Measurements from ENCODE around the gene CATSPERD.
"Not testable (repeated sequence)": the region's sequence is repeated elsewhere in the genome, so short reads cannot be mapped to it uniquely, and the experiment has no call there.

CATSPERD gene

GRCh38 chr19:5686647-5687359 is 33.6 kb upstream of the CATSPERD start:
- DNase-seq (ENCODE audit: low read depth): peak; percentile 99

DNA sequence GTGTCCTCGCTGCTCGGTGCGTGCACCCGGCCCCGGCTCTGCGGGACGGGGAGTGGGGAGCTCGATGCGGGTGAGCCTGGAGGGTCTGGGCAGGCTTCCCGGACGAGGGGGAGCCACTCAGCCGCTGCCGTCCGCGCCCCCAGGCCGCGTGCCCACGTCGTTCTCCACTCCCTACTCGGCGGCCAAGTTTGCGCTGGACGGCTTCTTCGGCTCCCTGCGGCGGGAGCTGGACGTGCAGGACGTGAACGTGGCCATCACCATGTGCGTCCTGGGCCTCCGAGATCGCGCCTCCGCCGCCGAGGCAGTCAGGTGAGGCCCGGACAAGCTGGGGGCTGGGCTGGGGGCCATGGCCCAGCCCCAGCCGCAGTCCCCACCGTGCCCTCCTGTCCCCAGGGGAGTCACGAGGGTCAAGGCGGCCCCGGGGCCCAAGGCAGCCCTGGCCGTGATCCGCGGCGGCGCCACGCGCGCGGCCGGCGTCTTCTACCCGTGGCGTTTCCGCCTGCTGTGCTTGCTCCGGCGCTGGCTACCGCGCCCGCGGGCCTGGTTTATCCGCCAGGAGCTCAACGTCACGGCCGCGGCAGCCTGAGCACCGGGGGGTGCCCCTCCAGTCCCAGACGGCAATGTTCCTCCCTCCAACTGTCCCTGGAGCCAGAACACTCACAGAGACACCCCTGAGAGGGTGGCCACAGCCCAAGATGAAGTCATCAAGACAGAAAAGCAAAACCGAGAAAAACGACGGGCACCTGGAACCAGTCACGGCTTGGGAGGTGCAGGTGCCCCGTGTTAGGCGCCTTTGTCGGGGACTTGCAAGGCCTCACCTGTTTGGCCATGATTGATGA is 32.9 kb upstream of the CATSPERD start:
- DNase-seq (ENCODE audit: low read depth): no peak

DNA sequence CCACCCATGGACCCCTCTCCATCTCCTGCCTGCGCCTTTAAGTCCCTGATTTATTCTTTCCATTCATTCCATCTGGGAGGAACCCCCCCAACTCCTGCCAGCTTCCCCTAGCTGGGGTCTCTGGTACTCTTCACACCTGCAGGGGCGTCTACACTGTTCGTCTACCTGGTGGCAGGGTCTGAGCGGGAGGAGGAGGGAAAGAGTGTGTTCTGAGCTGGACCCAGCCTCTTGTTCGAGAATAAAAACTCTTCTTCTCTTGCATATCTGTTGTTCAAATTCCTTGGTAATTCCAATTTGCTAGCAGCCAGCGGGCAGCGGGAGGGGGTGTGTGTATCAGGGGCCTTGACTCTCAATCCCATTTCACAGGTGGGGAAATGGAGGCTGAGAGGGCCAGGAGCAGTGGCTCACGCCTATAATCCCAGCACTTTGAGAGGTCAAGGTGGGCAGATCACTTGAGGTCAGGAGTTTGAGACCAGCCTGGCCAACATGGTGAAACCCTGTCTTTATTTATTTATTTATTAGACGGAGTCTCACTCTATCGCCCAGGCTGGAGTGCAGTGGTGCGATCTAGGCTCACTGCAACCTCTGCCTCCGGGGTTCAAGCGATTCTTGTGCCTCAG is 32.1 kb upstream of the CATSPERD start:
- DNase-seq (ENCODE audit: low read depth): not testable (repeated sequence)

GRCh38 chr19:5690125-5690954 is 30.1 kb upstream of the CATSPERD start, which contains the start of gene RPL36:
Gene RPL36, plus strand, starts transcription at chr19:5690295. Its CDS starts 213 bp downstream, at chr19:5690508.
- DNase-seq (ENCODE audit: low read depth): peak; percentile 99

DNA sequence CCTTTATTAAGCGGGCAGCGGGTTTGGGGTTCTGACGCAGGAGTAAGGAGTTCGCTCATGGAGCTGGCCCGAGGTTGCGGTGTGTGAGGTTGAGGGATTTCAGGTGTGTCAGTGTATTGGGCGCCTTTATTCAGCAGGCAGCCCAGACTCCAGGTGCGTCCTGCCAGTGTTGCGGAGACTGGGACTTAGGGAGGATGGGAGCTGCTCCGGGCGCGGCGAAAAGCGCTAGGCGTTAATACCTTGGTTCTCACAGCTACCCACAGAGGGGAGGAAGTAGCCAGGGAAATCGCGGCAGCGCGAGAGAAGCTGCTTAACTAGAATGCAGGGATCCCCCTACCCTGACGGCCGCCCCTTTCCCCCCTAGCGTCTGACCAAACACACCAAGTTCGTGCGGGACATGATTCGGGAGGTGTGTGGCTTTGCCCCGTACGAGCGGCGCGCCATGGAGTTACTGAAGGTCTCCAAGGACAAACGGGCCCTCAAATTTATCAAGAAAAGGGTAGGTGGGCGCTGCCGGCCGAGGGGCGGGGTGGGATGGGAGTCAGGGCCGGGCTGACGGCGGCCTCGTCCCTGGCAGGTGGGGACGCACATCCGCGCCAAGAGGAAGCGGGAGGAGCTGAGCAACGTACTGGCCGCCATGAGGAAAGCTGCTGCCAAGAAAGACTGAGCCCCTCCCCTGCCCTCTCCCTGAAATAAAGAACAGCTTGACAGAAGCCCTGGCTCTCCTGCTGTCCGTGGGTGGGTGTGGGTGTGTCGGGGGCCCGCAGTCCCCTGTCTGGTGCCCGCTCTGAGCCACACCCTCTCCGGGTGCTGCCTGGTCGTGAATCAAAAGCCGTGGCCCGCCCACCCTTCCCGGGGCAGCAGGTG is 29.2 kb upstream of the CATSPERD start:
- peak; percentile 55 for DNase-seq (ENCODE audit: low read depth)

- DNase-seq (ENCODE audit: low read depth): no peak
Observed at GRCh38 chr19:5691822-5692722, 28.4 kb upstream of the CATSPERD start.

DNA sequence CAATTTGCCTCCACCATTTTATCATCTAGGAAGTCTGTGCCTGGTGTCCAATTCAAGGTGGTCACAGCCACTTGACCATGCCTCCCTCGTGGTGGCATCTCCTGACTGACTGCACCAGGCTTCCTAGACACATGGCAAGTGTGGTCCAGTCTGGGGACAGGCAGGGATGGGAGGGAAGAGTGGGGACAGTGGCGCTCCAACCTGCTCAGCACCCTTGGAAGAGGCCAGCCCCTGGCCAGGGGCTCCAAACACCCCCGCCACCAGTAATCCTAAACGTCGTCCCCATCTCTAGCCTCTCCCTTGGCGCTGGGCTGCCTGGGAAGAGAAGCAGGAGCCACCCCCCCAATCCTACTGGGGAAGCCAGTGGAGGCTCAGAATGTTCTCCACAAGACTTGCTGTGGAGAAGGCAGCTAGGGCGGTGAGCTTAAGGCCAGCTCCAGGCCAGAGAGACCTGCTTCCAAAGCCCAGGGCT is 27.7 kb upstream of the CATSPERD start:
- no peak for DNase-seq (ENCODE audit: low read depth)

DNA sequence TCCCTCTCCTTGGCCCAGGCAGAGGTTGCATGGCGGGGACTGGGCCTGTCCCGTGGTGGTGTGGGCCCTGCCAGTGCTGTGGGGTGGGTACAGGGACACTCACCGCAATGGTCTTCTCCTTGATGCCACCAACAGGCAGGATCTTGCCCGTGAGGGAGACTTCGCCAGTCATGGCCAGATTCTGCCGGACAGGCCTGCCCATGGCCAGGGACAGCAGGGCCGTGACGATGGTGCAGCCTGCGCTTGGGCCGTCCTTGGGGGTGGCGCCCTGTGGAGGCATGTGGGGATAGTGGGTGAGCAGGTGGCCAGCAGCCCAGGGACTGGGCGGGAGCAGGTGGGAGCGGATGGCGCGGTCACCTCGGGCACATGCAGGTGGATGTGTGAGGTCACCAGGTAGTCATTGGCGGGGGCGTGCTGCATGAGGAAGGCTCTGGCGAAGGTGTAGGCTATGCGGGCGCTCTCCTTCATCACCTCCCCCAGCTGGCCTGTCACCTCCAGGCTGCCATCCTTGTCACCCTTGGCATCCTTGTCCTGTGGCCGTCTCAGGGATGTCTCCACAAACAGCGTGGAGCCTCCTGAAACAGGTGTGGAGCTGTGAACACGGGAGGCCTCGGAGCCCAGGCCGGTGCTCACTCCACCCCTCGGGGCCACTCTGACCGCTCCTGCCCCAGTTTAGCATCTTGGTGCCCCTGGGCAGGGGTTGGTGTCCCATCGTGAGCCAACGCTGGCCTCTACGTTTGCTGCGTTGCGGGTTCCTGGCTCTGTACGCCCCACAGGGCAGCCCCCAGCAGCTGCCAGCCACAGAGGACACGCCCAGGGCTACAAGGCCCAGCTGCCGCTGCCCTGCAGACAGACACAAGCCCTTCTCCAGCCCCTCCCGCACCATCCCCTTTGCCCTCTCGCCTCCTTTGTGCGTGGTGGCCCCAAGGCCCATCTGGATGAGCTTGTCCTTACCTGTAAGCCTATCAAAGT is 27.0 kb upstream of the CATSPERD start:
- no peak for DNase-seq (ENCODE audit: low read depth)

DNA sequence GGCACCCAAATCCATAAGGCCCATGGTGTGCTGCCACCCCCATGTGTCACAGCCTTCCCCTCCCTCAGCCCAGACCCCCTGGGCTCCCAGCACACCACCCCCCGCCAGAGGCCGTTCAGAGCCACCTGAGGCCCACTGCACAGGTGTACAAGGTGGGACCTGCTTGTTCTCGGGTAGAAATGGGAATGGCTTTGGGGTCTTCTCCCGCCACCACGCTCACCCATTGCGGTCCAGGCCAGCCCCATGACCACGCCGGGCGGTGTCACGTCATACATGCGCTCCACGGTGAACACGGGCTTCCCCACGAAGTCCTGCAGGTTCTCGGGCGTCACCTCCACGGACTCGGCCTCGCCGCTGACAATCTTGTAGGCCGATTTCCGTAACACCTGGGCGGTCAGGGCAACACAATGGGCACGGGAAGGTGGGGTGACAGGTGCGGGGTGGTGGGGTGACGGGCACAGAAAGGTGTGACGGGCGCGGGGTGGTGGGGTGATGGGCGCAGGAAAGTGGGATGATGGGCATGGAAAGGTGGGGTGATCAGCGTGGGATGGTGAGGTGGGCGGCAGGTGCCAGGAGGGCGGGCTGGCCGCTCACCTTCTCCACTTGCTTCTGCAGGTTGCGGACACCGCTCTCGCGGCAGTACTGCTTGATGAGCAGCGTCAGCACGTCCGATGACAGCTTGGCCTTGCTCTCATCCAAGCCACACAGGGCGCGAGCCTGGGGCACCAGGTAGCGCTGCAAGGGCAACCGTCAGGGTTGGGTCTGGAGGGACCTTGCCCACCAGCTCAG is 26.1 kb upstream of the CATSPERD start:
- no peak for DNase-seq (ENCODE audit: low read depth)

- DNase-seq (ENCODE audit: low read depth): no peak
Observed at GRCh38 chr19:5694956-5695648, 25.3 kb upstream of the CATSPERD start.

DNA sequence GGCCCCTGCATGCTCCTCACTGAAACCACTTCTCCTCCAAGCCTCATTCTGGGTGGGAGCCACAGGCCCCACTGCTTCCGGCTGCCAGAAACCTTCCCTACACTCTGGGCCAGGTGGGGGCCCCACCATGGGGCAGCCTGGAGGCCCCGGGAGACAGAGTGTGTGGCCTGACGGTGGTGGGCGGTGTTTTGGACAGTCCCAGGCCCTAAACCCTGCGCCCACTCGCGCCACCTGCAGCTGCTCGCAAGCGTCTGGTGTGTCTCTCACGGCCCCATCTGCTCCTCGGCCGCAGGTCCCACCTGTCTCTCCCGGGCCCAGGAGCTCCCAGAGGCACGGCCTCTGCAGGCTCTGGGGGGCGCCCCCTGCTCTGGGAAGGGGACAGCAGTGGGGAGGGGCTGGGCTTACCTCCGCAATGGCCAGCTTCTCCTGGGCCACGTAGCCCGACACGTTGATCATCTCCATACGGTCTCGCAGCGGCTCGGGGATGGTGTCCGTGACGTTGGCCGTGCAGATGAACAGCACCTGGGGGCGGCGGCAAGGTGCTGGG is 24.7 kb upstream of the CATSPERD start:
- no peak for DNase-seq (ENCODE audit: low read depth)

- no peak for DNase-seq (ENCODE audit: low read depth)
Observed at GRCh38 chr19:5696196-5697021, 24.0 kb upstream of the CATSPERD start.

DNA sequence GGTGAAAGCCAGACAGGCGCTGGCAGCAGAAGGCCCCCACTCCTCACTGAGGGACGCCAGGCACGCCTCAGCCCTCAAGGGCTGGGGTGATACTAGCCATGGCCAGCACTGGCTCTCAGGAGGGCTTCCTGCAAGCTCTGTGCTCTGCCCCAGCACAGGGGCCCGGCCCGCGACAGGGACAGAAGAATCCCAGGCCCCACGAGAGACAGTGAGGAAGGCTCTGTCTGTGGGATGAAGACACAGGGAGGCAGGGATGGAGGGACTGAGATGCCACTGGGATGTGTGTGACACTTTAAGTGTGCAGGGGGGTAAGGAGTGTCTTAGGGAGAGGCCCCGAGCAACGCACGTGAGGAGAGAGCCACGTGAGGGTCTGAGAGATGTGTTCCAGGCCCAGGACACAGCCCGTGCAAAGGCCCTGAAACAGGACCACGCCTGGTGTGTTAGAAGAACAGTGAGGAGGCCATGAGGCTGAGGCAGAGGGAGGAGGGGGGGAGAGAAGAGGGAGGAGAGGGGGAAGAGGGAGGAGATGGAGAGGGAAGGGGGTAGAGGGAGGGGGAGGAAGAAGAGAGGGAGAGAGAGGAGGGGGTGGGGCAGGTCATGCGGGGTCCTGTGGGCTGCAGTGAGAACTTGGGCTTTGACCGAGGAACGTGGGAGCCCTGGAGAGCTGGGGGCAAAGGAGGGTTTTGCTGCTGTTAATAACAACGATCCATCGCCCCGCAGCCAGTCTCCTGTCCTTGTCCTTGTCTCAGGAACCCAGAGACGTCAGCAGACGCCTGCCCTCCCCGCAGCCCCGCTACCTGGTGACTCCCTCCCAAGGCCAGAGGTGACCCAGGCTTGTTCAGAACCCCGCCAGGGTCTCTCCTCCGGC is 23.2 kb upstream of the CATSPERD start:
- DNase-seq (ENCODE audit: low read depth): no peak

- DNase-seq (ENCODE audit: low read depth): no peak
Observed at GRCh38 chr19:5697890-5698634, 22.4 kb upstream of the CATSPERD start.
